Stromal cell of bone marrow (primary cell): ENCODE data around the gene ATP11A.
"Not testable (repeated sequence)": the region's sequence is repeated elsewhere in the genome, so short reads cannot be mapped to it uniquely, and the experiment has no call there.

Source experiments
- DNase-seq: peaks from one replicate; pipeline ENCODE4 v3.0.0-alpha.2; 2012; ENCODE audit warnings: low read depth

Gene ATP11A

DNA sequence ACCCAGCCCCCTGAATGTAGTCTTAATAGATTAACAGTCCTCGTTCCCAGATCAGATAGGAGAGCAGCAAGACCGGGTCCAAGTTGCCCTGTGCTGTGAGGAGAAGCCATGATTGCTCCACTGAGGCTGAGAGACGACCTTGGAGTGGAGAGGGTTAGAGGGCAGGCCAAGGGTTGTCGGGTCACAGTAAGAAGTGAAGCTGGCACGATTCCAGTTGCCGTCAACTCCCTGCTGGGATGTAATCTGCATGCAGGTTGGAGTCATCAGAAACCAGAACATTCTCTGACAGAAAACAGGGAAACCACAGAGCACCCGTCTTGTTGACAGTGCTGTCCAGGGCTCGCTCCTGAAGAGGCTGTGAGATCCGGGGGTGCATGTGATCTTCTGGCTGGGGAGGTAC is 19.0 kb upstream of the ATP11A start:
- no peak for DNase-seq

DNA sequence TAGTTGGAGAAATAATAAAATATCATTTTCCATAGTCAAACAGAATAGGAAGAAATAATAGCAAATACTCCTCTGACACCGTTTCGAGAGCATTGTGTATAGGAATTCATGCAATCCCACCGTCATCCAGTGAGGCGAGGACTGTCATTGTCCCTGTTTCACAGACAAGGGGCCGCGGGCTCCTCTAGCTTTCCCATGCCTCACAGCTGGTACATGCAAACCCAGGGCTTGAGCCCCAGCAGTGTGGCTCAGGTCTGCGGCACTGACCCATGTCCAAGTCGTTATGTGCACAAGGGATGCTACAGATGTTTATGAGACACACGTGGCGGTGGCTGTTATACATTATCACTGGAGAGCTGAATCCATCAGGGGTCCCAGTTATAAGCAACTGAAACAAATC is 18.5 kb upstream of the ATP11A start:
- DNase-seq, result no peak

DNA sequence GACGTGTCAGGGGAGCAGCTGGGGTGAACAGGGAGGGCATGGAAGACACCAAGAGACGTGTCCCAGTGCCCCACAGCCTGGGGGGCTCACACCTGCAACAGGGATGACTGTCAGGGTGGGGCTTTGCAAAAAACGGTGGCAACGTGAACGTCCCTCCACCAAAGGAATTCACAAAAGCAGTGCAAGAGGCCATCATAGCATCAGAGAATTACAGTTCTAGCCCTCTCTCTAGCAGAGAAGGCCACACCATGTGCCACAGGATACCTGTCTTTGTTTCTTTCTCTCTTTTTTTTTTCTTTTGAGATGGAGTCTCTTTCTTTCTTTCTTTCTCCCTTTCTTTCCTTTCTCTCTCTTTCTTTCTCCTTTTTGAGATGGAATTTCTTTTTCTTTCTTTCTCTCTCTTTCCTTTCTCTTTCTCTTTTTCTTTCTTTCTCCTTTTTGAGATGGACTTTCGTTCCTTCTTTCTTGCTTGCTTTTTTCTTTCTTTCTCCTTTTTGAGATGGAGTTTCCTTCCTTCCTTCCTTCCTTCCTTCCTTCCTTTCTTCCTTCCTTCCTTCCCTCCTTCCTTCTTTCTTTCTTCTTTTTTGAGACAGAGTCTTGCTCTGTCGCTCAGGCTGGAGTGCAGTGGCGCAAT is 17.1 kb upstream of the ATP11A start:
- DNase-seq, result no peak

DNA sequence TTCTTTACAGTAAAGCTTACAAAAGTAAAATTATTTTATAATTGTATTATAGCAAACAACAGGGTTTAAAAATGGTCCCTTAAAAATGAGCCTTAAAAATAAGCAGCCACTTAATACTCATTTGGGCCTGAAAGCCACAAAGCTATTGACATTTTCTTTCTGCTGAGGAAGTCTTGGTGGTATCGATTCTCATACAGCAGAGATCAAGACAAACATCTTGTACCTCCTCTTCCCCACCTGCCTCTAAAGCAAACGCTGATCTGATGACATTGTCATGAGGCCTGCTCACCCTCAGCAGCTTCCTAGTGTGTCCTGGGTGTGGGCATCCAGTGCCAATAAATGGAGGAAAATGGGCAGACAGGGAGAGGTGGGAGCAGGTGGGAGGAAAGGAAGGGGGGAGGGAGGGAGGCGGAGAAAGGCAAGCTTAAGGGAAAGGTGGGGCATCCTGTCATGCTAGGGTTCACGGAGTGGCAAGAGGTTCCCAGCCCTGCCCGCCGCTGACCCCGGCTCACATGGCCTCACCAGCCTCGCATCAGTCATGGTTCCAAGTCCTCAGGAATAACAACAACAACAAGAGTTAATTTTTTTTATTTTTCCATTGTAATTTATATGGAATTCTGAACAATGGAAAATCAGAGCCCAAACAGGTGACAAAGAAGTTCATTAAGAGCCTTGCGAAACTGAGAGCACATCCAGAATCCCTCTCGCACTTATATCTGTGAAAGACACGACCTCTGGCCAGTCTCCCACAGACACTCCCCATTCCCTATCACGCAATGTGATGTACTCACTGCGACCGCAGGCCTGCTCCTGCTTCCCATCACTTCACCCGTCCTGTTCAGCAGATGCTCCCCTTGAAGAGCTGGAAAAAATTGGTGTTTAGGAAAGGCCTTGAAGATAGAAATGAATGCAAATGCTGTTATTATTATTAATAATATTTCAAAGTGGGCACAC is 15.1 kb upstream of the ATP11A start:
- no peak for DNase-seq

DNA sequence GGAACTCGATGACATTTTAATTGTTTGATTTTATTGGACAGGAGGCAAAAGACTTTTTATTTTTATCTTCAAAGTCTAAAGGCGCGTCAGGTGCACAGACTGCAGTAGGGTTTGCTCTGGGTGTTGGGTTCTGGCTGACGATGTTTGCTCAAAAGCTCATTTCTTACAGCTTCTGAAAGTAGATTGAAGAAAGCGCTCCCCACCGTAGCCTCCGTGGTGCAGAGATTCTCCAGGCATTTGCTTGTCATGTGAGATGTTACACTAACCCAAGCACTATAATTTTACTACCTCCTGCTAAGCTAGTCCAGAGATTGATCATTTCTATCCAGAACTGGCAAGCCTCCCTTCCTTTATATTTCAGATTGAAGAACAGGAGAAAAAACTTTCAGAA is 14.5 kb upstream of the ATP11A start:
- DNase-seq, result no peak

DNA sequence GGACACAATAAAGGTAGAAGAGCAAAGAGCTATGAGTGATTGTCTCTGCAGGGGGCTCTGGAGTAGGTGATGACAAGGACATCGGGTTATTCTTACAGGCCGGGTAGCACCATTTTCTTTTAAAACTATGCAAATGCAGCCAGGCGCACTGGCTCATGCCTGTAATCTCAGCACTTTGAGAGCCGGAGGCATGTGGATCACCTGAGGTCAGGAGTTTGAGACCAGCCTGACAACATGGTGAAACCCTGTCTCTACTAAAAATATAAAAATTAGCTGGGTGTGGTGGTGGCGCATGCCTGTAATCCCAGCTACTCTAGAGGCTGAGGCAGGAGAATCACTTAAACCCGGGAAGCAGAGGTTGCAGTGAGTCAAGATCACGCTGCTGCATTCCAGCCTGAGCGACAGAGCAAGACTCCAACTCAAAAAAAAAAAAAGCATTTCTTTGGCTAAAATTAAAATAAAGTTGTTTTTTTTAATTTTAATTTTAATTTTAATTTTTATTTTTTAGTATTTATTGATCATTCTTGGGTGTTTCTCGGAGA is 12.3 kb upstream of the ATP11A start:
- DNase-seq, result not testable (repeated sequence)

DNA sequence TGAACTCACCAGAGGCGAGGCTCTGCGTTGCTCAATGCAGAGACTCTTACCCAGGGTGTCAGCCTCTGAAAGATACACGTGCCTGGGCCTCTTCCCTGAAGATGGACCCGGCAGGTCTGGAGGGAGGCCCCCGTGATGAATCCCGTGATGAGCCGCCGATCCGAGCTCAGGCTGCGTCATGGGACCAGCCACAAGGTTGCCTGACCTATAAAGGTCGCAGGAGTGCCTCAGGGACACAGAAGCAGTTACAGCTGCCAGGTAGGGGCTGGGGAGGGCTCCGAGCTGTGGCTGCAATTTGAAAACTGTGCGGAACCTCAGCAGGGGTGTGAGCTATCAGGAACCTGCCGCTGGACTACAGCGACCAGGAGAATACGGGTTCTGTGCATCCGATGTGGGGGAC is 10.5 kb upstream of the ATP11A start:
- no peak for DNase-seq

DNA sequence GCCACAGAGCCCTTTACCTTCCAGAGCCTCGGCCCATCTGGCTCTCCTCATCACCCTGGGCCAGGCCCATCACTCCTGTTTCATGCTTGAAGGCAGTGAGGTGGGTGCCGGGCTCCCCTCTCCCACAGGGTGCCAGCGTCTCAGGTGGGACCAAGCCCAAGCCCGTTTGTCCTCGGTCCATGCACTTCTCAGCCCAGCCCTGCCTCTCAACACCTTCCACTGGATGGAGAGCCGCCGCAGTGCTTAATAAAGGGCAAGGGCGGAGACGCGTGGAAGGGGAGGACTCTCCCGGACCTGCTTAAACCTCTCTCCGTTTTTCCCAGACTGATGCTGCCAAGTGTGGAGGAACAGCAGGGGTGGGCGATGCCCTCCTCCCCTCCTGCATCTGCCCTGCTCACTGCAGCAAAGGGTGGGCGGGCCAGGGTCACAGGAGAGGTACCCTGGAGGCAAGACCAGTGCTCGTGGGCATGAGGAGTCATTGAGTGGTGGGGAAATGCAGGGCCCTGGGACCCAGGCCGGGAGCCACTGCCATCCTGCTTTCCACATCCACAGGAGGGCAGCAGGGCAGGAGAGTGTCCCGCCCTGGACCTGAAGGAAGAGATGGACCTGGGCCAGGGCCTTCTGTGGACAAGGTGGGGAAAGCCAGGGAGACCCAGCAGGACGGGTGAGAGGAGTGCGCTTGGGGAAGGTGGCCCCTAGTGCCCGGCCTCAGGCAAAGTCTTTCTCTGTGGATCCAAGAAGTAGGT is 9.7 kb upstream of the ATP11A start:
- DNase-seq, result no peak

DNA sequence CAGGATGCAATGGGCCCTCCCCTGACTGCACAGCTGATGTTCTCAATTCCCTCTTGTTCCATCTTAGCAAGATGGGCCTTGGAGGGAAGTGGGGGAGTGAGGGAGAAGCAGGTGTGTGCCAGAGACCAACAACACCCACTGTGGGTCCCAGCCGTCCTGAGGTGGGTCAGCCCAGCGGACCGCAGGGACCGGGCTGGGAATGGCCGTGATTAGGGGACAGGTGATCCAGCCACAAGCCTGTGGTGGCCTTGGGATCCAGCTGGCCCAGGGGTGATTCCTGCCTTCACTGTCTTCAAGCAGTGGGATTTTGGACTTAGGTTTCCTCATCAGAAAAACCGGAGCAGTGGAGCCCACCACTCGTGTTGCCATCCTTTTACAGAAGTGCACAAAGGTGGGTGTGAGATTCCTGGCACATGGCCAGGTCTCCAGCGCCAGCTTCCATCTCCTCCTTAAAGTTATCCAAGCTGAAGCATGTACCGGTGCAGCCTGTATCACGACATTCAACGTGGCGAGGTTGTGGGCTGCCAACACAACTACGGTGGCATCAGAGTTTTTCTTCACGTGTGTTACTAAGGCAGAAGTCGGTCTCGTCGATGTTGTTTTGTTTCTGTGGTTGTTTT is 9.0 kb upstream of the ATP11A start:
- no peak for DNase-seq

DNA sequence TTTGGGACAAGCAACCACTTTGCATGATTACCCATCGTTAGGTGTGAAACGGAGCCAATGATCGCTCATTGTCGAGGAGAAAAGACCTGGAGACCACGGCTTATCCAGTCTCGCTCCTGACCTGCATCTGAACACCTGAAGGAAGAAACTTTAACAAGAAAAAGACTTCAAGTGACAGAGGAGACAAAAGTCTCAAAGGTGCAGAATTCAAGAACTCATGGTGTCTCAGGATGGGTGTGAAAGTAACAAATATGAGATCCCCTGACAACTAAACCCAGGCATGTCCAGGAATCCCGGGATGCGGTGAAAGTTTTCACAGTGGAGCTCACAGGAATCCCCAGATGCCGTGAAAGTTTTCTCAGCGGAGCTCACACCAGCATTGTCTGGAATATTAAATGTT is 6.3 kb upstream of the ATP11A start:
- DNase-seq, result no peak

DNA sequence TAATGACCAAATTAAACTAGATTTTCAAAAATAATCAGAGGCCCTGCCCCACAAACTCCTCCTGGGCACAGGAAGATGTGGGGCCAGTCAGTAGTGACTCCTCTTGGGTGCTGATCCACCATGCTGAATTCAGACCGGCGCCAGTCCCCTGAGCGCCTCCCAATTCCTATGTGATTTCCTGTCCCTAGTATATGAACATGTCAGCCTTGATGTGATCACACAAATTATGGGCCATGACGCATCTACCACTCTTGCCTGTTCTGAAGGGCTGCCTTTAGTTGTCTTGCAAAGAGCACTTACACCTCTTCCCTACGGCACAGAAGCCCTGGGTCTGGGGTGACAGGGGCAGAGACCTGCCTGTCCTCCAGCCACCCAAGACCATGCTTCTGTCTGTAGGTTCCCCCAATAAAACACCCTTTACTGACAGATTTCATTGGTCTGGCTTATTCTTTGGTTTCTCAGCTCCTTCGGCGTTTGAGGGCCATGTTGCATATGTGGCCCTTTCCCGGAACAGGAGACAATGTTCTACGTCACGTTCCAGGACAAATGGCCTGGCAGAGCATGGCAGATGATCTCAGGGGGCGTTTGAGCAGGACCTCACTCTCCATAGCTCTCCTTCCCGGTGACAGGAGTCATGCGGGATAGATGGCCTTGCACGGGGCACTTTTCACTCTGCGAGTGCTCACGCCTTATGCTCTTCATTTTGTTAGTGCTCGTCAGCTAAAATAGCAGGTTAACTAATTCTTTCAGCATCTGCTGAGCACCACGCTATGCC is 5.6 kb upstream of the ATP11A start:
- no peak for DNase-seq

DNA sequence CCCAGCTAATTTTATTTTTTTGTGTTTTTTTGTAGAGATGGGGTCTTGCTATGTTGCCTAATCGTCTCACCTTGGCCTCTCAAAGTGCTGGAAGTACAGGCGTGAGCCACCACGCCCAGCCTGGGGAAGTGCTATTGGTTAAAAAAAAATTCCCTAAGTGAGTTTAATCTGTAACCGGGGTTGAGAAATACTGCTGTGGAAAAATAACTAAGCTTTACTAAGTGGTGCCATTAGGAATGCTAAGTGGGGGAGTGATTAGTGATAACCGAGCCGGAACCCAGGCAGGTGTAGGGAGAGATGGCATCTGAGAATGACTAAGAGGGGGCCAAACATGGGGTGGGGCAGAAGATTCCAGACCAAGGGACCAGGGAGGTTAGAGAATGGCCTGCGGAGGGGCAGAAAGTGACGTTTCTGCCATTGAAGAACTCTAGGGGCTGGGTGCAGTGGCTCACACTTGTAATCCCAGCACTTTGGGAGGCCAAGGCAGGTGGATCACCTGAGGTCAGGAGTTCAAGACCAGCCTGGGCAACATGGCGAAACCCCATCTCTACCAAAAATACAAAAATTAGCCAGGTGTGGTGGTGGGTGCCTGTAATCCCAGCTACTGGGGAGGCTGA is 4.5 kb upstream of the ATP11A start:
- DNase-seq, result not testable (repeated sequence)

DNA sequence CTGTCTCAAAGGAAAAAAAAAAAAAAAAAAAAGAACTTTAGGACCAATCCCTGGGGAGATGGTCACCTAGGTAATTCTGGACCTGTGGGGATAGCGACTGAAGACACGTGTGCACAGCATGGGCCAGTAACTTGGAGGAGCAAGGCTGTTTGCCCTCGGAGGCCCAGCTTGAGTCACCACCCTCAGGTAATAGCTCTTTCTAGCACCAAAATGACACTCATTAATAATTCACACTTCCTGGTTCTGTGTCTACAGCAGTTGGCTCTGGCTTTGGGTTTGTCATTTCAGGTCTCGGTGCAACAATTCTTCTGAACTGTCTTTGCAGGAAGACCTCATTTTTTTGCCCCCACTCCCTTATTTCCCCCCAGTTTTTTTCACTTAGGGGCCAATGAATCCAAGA is 3.9 kb upstream of the ATP11A start:
- DNase-seq, result no peak

DNA sequence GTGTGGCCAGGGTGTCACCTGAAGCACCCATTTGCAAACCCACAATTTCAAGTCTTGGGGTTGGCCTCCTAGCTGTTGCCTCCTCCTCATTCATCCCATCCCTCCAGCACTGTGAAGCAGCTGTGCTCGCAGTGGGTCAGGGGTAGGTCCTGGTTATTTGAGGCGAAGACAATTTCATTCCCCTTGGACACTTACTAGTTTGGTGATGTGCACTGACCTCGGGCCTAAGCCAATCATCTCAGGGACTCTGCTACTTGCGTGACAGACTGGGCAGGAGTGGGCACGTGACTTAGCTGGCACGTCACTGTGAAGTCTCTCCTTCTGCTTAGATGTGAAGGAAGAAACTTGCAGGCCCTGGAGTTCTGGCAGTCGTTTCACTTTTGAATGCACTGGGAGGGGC is 3.5 kb upstream of the ATP11A start:
- no peak for DNase-seq

DNA sequence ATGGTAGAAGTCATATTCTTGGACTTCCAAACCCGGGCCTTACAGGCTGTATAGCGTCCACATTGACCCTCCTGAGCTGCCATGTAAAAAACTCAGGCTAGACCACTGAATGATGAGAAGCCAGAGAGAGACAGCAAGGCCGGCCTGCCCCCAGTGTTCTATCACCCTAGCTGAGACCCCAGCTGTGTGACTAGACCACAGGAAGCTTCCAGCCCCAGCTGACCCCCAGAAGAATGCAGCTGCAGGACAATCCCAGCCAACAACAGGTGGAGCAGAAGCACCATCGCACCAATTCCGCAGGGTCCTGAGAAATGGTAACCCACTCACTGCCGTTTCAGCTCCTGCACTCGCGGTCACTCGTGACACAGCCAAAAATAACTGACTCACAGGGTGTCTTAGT is 2.9 kb upstream of the ATP11A start:
- no peak for DNase-seq

DNA sequence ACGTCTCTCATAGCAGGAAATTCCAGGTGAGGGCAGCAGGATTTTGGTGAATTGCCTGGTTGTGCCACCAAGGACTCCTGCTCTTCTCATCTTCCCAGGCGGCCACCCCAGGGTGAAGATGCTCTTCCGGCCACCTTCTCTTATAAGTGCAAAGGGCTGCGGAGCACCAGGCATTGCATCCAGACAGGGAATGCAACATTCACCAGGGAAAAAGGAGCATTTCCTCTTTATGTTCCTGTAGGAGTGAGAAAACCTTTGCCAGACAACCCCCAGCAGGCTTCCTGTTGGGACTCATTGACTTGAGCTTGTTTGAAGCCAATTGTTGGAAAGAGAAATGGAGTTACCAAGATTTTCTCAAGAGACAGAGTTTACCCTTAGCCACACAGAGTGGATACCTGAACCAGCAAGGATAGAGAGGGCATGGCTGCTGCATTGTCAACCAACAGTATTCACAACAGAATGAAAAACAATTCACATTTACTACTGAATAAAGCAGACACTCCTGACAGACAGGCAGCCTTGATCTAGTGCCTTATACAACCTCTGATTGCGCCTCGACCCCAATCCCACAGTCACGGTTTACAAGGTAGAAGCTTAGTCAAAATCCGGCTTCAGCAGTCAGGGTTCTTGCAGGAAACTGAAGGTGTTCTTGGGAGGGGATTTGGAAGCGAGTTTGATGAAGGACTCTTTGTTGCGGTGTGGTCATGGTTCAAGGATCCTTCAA is 1.8 kb upstream of the ATP11A start:
- DNase-seq, result no peak

DNA sequence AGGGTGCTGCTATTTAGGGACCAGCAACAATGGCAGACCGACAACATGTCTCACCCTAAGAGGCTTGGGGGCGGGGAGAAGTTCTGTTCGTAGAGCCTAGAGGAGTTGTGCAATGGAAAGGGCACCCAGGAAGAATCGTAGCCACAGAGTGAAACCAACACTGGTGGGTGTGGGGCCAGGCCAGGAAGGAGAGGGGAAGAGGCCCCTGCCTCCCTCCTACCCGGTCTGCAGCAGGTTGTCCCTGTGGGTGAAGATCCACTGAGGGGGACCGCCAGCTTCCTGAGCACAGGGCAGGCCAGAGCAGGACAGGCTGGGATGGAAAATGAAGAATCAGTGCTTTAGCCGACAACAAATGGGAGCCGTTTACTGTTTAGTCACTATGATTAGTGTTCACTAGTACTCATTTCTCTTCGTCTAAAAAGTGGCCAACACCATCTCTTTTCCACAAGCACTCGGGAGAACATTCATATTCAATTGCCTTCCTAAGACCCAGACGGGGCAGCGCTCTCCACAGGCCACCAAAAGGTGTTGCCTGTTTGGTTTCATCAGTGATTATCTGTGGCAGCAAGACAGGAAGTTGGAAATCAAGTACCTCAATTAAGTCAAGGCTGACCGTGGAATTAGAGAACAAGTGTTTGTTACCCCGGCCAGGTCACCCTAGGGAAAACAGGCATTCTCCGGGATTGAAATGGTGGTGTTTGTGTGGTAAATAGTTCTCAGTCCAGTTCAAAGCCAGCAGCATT is 1.1 kb upstream of the ATP11A start:
- DNase-seq, result no peak

DNA sequence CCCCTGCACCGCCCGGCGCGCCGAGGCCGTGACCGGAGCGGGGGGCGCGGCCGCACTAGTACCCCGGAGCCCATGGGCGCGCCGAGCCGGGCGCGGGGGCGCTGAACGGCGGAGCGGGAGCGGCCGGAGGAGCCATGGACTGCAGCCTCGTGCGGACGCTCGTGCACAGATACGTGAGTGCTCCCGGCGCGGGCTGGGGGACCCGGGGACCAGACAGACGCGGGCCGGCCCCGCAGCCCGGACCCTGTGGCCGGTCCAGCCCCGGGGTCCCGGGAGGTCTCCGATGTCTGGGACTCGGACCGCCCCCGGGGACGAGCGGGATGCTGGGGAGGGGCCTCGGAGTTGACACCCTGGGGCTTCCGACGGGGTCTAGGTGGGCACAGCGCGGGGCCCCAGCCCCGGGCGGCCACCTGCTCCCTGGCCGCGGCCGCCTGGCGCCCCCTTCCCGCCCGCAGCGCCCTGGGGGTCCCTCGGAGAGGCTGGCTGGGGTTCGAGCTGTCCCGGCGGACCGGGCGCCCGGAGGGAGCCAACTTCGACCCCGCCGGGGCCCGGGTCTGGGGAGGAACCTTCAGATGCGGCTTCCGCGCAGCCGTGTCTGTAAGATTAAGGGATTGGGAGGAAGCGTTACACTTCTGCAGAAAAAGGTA is 568 bp downstream of the ATP11A start:
- DNase-seq, result no peak

DNA sequence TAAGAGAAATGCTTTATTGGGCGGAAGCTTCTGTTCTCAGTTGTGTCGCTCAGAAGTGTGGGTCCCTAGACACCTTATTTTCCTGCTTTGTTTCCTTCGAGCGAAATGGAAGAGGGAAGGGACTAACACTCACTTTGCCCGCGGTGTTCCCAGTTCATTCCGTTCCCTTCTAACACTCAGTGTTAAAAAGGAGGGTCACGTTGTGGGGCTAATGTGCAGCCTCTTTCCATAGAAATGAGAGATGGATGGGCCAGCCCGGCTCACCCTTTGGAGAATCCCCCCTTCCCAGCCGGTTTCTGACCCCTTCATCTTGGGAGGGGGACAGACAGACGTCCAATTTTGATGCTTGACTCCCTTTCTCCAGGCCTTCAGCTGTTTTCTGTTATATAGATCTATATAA is 2.3 kb downstream of the ATP11A start:
- DNase-seq, result no peak
